HG02610 (cell line): ENCODE measurements around the gene FAM171A2.
"Not testable (repeated sequence)": the region's sequence is repeated elsewhere in the genome, so short reads cannot be mapped to it uniquely, and the experiment has no call there.

Experiments used
- ATAC-seq: cut with Tn5 transposase; IDR thresholded peaks from one replicate; pipeline ENCODE4 v1.9.1; 2021; ENCODE audit warnings: mild to moderate bottlenecking, moderate library complexity; ENCODE audit not compliant: unreplicated experiment

Gene FAM171A2

DNA sequence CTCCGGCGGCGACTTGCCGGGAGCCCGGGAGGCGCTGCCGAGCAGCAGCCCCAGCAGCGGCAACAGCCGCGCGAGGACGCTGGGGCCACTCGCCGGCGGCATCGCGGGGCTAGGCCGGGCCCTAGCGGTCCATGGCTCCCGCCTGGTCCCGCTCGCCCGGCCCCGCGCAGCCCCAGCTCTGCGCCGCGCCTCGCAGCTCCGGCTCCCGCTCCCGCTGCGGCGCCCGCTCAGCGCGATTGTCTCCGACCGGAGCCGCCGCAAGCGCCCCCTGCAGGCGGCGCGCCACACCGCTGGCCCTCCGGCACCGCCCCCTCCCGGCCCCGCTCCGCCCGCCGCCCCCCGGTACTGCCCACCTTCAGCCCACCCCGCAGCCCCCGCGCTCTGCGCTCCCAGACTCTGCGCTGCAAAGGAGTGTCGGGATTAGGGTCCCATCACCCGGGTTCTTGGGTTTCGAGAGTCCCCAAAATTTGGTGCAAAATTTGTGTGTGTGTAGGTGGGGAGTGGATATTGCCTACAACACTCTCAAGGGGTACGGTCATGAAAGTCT is at the start of gene FAM171A2:
FAM171A2 (minus strand) TSS at position 241 of the 547 bp plus-strand sequence; CDS start at position 102, 139 bp downstream.
- peak; percentile 44 for ATAC-seq

DNA sequence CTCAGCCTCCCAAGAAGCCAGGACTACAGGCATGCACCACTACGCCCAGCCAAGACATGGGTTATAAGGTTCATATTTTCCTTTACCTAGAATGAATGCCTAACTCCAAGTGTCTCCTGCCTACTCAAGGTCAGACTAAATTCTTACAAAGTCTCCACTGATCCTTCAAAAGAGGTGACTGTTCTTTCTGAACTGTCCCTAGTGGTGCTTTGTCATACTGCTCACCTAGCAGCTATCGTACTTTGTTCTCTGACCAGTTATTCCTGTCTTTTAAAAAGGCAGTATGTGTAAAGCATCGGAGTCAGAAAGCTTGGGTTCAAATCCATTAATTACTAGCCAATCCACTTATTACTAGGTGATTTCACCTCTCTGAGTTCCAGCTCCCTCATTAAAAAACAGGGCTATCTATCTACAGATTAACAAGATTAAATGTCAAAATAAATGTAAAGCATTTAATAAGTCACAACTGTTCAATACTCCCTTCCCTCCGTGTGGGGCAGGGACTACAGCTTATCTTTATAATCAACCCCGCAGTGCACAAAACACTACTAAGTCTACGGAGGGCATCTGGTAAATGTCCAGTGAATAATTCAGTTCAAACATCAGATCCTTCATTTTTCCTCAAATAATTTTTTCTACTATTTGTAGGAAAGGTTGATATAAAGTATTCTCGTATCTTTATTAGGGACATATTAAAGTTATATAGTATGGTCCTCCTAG is 45.8 kb upstream of the FAM171A2 start:
- ATAC-seq = no peak

DNA sequence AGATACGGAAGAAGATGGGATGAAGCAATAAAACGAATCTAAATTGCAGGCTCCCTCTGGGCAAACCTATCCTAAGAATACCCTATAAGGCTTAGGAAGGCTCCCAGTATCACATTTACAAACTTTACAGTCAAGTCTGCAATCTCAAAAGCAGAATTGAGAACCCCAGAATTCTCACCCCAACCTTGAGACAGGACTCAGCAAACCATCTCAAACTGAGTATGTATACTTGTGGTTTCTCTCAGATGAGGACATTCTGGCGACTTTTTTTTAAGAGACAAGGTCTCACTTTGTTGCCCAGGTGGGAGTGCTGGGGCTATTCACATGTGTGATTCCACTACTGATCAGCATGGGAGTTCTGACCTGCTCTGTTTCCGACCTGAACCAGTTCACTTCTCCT is 45.1 kb upstream of the FAM171A2 start:
- ATAC-seq = no peak

DNA sequence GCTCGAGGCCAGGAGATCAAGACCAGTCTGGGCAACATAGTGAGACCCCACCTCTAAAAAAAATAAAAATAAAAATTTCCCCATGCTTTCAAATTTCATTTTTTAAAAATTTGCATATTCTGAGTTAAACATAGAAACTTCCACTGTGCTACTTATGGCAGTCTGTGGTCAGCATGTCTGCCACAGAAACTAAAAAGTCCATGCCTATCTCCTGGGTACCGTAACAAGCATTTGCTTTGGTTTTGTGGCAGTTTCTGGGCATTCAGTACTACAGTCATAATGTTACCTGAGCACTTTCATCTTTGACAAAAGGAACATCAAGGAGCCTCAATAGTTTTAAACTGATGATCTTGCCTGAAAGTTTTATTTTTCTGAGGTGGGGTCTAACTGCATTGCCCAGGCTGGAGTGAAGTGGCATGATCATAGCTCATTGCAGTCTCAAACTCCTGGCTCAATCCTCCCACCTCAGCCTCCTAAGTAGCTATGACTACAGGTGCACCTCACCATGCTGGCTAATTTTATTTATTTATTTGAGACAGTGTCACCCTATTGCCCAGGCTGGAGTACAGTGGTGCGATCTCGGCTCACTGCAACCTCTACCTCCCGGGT is 39.0 kb upstream of the FAM171A2 start:
- ATAC-seq = peak; percentile 72

DNA sequence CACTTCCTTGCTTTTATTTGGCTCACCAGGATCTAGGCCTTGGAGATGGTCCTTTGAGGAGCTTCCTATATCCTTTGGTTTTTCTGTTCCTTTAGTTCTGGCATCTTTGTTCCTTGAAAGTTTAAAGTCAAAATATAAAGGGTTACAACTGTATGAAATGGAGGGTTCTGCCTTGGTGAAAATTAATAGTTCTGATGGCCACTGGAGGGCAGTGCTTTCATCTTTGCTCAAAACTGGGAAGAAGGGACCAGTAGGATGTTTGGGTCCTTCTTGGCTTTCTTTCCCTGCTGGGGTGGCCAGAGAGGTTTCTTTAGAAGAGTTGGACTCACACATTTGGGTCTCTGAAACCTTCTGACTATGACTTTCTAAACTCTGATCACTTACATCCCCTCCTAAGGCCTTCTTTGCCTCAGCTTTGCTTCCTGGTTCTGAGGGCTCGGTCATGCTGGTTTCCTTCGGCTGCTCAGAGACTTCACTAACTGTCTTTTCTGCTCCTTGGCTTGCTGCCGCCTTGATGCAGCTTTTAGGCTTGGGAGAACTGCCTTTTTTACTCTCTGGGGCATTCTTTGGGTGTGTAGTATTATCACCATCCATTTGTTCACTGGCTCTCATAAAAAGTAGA is 36.7 kb upstream of the FAM171A2 start:
- ATAC-seq = no peak

DNA sequence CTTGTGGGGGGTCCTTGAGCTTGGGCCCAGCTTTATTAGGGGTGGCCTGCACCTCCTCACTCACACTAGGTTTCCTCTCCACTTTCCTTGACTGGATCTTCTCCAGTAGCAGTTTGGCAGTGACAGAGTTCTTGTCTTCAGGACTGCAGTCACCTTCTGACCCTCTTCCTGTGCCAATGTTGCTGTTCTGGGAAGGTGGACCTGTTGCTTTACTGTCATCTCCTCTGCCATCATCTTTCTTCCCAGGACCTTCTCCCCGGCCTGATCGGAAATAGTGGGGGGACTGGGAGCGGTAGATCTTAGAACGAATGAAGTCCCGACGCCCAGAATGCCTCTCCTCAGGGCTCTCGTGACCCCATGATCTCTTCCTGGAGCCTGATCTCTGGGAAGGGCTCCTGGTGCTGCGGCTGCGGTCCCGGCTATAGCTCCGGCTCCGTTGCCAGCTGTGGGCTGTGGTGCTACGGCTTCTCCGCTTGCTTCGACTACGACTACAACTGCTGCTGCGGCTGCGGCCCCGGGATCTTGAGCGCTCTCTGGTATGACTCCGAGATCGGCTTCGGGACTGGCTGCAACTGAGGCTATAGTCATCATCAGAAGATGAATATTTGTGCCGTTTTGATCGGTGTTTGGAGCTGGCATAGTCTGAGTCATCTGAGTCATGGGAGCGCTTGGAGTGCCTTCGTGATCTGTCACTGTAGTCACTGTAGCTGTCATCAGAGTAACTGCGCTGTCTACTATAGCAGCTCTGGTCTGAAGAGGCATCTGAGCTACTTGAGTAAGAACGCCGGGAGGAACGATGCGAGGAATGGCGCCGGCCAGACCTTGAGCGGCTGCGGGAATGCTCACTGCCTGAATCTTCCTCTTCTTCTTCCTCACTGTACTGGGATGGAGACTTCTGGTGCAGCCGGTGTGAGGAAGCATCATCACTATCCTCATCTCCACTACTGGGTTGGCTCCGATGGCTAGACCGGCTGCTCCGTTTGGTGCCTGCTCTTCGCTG is 35.3 kb upstream of the FAM171A2 start:
- ATAC-seq = no peak

DNA sequence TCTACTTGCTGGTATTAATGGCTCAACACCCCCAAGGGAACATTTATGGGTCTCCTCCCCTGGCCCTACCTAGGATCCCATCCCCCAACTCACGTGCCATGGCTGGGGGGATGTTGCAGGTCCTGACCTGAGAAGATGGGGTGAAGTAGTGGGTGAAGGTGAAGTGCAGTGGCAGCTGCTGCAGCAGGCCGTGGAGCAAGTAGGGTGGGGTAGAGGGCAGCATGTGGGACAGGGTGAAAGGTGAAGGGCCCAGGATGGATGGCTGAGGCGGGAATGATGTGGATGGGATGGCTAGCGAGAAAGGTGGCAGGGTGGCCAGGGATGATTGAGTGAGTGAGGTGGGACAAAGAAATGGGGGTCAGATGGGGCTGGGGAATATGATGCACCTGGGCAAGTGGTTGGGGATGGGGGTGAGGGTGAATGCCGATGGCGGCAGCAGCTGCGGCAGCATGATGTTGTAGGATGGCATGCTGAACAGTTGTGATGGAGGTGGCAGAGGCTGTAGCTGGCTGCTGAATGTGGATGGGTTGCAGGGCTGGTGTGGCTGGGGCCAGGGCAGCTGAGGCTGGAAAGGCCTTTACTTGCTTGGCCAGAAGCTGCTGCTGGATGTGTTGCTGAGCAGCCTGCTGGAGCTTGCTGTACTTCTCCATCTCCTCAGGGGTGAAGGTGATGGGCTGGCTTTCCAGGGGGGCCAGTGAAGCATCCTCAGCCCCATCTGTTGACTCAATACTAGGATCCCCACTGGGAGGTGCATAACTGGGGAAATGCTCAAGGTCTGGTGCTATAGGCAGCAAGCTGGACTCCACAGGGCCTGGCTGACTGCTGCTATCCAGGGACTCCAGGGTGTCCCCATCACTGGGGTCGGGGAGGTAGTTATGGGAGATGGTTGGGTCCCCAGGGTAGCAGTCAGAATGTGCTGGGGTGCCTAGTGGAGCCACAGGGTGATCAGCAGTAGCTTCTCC is 34.1 kb upstream of the FAM171A2 start:
- no peak for ATAC-seq

DNA sequence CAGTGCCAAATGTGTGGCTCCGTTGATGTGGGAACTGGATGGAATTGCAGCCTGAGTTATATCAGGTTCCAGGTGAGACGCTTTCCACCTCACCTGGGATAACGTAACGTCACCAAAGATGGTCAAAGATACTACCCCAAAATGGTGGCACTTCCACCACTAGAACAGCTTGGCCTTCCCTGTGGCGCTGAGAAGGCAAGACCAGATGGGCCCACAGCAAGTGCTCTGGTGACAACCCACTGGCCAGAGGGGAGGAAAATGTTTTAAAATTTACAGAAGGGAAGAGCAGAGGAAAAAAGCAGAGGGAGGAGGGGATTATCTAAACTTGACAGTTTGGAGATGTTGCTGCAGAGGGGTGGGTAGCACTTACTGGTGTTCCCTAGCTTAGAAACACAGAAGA is 33.3 kb upstream of the FAM171A2 start:
- ATAC-seq = no peak

DNA sequence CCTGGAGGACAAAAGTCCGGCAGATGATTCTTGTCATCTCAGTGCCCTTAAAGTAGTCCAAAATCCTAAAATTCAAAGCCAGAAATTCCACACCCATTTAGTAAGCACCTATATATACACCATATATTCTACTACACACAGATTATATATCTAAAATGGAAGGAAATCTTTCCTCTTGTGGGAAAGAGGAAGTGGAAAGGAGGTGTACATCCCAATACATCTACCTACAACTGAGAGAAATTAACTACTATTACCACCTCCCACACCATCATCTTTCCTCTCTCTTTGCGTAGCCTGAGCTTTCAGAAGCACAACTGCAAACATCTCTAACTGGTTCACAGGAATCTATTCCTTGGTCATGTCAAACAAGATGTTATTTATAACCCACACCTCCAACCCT is 31.2 kb upstream of the FAM171A2 start:
- ATAC-seq = no peak

DNA sequence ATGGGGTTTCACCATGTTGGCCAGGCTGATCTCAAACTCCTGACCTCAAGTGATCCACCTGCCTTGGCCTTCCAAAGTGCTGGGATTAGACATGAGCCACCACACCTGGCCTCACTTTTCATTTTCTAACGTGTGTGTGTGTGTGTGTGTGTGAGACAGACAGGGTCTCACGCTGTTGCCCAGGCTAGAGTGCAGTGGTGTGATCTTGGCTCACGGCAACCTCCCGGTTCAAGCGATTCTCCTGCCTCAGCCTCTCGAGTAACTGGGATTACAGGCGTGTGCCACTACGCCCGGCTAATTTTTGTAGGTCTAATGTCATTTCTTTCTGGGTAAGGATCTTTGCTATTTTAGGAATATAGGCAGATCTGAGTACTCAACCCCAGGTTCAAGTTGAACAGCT is 30.5 kb upstream of the FAM171A2 start:
- ATAC-seq = not testable (repeated sequence)

DNA sequence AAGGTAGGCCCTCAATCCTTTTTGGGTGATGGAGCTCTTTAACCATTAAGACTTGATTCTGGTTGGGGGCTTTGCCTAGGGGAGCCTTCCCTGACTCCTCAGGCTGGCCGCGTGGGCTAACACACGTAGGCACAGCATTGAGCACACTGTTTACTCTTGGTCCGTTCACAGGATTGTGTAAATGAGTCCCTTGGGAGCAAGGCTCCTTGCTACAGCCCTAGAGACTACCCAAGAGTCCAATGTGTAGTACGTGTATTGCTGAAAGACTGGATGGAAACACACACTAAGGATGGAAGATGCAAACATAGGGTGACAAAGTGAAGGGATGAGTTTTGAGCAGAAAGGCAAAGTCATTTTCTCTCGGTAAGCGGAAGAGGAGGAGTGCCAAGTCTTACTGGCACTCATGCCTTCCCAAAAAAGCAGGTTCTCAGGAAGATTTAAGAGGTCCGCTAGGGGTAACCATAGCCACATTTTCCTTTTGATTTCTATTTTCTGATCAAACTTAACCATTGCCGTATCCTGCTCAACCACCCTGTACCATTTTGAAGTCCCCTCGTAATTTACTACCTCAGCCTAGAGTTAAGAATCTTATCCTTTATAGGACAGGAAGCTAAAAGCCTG is 26.7 kb upstream of the FAM171A2 start:
- ATAC-seq = no peak

DNA sequence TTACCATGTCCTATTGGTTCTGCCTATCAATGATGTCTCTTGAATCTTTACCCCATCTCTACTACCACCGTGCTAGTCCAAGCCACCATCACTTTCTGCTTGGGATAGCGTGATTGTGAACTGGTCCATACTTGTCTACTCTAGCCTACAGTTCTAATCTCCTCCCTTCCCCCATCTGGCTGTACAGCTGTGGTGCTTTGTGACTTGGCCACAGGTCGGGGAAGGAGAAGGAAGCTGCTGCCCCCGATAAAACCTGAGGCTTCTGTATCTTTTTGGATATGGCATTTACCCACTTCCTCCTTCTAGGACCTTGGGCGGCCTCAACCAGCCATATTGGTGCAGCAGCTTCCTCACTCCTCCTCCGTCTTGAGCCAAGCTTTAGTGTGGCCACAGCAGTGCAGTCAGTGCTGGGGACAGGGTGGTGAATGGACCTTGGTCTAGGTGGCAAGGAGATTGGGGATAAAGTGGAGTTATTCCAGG is 26.1 kb upstream of the FAM171A2 start:
- no peak for ATAC-seq

DNA sequence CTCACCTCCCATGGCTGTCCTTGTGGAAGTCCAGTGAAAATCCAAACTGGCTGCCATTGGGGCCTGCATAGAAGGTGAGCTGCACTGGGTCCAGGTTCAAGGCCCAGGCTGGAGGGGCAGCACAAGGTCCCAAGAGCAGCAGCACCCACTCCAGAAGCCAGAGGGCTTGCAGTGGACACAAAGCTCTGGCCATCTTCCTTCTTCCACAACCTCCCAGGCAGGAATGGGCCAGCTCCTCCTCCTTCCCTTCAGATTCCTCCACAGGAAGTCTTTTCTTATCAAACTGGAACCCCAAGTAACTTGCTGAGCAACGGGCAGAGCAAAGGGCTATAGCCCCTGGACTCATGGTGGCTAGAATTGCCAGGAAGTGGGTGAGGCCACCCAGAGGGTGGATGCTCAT is 25.6 kb upstream of the FAM171A2 start, which contains the start of gene ITGA2B:
ITGA2B (minus strand) TSS at position 369 of the 400 bp plus-strand sequence; CDS start at position 193, 176 bp downstream.
- ATAC-seq = no peak

DNA sequence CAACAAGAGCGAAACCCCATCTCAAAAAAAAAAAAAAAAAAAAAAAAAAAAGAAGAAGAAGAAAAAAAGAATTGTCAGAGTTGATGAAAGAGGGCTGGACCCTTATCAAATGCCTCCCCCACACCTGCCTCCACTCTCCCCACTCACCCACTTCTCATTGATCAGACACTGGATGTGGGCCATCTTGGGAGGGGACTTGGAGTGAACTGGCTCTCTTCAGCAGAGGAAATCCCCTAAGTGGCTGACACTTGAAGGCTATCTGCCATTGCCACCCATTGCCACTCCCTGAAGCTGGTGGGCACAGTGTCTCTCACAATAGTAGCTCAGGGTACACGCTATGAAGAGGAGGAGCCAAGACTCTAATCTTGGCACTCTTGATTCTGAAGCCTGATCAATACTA is 24.2 kb upstream of the FAM171A2 start:
- ATAC-seq = no peak

DNA sequence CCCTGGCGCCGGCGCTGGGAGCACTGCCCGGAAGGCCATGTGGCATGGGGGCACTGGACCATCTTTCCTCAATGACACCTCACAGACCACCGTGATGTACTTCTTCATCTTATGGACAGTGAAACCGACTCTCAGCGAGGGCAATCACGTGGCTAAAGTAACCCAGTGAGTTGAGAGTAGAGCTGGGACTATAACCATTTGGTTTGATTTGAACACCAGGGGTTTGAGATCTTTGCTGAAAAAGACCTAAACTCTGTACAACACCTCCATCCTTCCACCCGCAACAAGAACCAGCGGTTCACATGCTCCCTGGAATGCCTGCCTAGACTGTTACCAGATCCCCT is 22.5 kb upstream of the FAM171A2 start:
- ATAC-seq = no peak

DNA sequence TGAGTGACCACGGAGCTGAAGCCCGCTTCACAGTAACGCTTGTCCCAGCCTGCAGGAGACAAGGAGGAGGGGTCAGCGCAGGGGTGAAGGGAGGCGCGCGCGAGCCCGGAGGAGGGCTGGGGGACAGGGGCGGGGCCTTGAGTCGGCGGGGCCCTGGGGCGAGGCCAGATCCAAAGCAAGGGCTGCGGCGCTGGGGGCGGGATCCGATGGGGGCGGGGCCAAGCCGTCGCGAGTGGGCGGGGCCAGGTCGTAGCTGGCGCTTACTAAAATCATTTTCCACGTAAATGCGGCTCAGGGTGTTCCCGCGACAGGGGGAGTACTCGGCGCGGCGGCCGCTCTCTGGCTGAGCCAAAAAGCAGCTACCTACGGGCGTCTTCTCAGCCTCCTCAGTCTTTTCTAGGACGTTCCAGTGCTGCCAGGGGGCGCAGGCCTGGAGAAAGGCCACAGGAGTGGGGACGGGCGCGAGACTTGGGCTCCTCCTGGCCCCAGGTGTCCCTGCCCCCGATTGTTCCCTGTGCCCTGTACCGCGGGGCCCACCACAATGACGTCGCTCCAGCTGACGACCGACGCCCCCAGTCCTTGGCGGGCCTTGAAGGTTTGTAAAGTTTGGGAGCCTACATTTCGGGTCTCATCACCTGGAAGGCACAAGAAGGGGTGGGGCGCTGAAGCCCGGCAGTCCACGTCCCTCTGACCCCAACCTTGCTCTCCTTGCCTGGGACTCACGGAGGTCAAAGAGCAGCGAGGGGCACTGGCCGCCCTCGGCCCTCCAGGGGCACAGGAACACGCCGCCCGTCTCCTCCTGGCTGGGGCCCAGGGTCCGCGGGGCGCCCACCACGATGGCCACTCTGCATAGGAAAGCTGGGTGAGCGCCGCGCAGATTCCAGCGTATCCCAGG is 21.9 kb upstream of the FAM171A2 start:
- ATAC-seq = peak; percentile 47

DNA sequence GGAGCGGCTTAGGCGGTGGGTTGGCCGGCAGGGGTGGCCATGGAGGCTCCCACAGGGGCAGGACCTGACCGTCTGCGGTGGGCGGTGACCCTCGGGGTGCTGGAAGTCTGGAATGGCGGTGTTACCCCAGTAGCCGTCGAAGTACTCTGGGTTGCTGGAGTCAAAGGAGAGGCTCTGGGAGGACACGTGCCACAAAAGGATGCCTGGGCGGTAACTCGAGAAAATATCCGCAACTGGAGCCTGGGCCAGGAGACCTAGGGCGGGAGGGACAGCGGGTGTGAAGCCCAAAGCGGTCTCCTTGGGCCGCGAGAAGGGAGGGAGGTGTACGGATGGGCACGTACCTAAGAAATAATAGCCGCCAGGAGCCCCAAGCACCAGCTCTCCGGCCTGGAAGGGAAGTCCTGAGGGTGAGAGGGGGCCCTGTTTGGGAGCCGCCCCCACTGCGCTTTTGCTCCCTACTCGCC is 21.2 kb upstream of the FAM171A2 start:
- ATAC-seq = peak; percentile 7

DNA sequence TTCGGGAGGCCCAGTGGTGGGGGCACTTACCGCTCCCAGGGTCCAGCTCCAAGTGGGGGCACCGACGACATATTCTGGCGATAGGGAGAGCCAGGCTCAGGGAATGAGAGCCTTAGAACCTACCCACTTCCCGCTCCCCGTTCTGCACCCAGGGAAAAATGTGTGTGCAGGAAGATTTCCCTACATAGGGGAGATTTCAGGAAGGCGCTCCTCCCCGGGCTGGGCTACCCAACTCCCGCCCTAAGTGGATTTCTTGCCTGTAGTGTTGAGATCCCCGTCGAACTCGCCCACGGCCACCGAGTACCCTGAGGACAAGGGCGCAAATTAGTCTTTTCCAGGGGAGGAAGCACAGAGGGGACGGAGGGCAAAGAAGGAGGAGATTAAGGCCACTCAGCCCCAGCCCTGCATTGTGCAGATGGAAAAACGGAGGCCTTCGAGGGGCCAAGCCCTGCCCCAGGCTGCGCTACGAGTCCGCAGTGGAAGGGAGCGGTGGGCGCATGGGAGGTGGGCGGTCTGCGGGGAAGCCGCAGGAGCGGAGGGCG is 20.7 kb upstream of the FAM171A2 start:
- no peak for ATAC-seq
